WTC11 (cell line): Measurements from ENCODE around the gene SNRNP200. TPM values are rescaled to one million over a fixed set of nuclear protein-coding genes. Genes with fewer than 3 reads are reported as not detected.

Source experiments
- ATAC-seq: fragments of 200-7000 bp; cut with Tn5 transposase; 2 replicates; pipeline ENCODE4 v1.10.0; 2021; ENCODE audit warnings: mild to moderate bottlenecking, moderate library complexity
- CTCF ChIA-PET: fragments of 300-600 bp; sonication (Branson Sonifier 250); formaldehyde crosslinking; loops from one replicate; lab custom pipeline; 2021; ENCODE audit warnings: antibody characterized with exemption; lab: Charles Lee
- POLR2A ChIA-PET: fragments of 350-600 bp; sonication (Branson Sonifier 250); formaldehyde crosslinking; loops from one replicate; lab custom pipeline; 2021; ENCODE audit warnings: antibody characterized with exemption; lab: Charles Lee
- DNase-seq: peaks from one replicate; pipeline ENCODE4 v3.0.0; 2021; ENCODE audit warnings: low spot score
- H3K27ac Mint-ChIP-seq: 2 replicates; pipeline ENCODE4 v1.8.0; 2021; ENCODE audit warnings: mixed read lengths
- H3K27me3 Mint-ChIP-seq: 2 replicates; pipeline ENCODE4 v1.8.0; 2021; ENCODE audit warnings: low read depth, mild to moderate bottlenecking, moderate library complexity, mixed read lengths
- H3K36me3 Mint-ChIP-seq: 2 replicates; pipeline ENCODE4 v1.8.0; 2021; ENCODE audit warnings: mixed read lengths
- H3K4me1 Mint-ChIP-seq: 2 replicates; pipeline ENCODE4 v1.8.0; 2022; ENCODE audit warnings: mixed read lengths
- H3K4me3 Mint-ChIP-seq: 2 replicates; pipeline ENCODE4 v1.8.0; 2021; ENCODE audit warnings: mild to moderate bottlenecking, moderate library complexity, mixed read lengths
- H3K9me3 Mint-ChIP-seq: 2 replicates; pipeline ENCODE4 v1.8.0; 2021; ENCODE audit warnings: mixed read lengths
- FOXK1 ChIP-seq: sonication (generic); formaldehyde crosslinking; IDR thresholded peaks from 2 replicates; pipeline ENCODE4 v1.8.0; 2022; ENCODE audit warnings: mild to moderate bottlenecking, moderate library complexity, missing genetic modification reagents
- NR3C1 ChIP-seq: sonication (generic); formaldehyde crosslinking; conservative IDR thresholded peaks from 2 replicates; pipeline ENCODE4 v1.8.1; 2023; ENCODE audit warnings: low read depth, mild to moderate bottlenecking, missing genetic modification reagents
- SMAD3 ChIP-seq: sonication (generic); formaldehyde crosslinking; IDR thresholded peaks from 2 replicates; pipeline ENCODE4 v1.8.0; 2022; ENCODE audit warnings: missing genetic modification reagents, mild to moderate bottlenecking, borderline replicate concordance
- ZNF396 ChIP-seq: fragments of 250-450 bp; sonication (Bioruptor Pico); IDR thresholded peaks from 2 replicates; pipeline ENCODE4 v1.8.0; 2021; ENCODE audit warnings: mild to moderate bottlenecking, moderate library complexity, borderline replicate concordance
- total RNA-seq: library from RNA; stranded (reverse); gene quantifications from 3 replicates; pipeline ENCODE4 v1.2.3, GENCODE V29; 2021
- TF ChIP-seq, protein P1 (sequence below): fragments of 250-450 bp; sonication (Bioruptor Pico); IDR thresholded peaks from 2 replicates; pipeline ENCODE4 v1.9.0; 2021; ENCODE audit warnings: mild to moderate bottlenecking, borderline replicate concordance
- TF ChIP-seq, protein P2 (sequence below): sonication (generic); formaldehyde crosslinking; IDR thresholded peaks from 2 replicates; pipeline ENCODE4 v1.8.0; 2023; ENCODE audit warnings: missing genetic modification reagents, mild to moderate bottlenecking, borderline replicate concordance
- TF ChIP-seq, protein P3 (sequence below): sonication (generic); formaldehyde crosslinking; conservative IDR thresholded peaks from 2 replicates; pipeline ENCODE4 v1.8.1; 2023; ENCODE audit warnings: mild to moderate bottlenecking, low read depth, missing genetic modification reagents, moderate library complexity

SNRNP200 gene
- total RNA-seq, 1 experiment from 2014 or later = 226 TPM

DNA sequence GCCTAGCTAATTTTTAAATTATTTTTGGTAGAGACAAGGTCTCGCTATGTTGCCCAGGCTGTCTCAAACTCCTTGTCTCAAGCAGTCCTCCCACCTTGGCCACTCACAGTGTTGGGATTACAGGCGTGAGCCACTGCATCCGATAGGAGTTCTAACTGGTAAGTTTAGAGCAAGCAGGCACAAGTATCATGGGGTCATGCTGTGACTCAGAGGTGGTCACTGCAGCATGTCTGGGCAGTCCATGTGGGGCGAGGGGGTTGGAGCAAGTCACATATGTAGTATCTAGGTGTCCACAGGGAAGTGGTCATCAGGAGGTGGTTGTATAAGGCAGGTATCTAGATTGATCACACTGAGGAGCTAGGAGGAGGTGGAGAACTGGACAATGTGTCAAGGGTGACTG is 74.0 kb downstream of the SNRNP200 start (continued):
- TF ChIP-seq, protein P1, sequence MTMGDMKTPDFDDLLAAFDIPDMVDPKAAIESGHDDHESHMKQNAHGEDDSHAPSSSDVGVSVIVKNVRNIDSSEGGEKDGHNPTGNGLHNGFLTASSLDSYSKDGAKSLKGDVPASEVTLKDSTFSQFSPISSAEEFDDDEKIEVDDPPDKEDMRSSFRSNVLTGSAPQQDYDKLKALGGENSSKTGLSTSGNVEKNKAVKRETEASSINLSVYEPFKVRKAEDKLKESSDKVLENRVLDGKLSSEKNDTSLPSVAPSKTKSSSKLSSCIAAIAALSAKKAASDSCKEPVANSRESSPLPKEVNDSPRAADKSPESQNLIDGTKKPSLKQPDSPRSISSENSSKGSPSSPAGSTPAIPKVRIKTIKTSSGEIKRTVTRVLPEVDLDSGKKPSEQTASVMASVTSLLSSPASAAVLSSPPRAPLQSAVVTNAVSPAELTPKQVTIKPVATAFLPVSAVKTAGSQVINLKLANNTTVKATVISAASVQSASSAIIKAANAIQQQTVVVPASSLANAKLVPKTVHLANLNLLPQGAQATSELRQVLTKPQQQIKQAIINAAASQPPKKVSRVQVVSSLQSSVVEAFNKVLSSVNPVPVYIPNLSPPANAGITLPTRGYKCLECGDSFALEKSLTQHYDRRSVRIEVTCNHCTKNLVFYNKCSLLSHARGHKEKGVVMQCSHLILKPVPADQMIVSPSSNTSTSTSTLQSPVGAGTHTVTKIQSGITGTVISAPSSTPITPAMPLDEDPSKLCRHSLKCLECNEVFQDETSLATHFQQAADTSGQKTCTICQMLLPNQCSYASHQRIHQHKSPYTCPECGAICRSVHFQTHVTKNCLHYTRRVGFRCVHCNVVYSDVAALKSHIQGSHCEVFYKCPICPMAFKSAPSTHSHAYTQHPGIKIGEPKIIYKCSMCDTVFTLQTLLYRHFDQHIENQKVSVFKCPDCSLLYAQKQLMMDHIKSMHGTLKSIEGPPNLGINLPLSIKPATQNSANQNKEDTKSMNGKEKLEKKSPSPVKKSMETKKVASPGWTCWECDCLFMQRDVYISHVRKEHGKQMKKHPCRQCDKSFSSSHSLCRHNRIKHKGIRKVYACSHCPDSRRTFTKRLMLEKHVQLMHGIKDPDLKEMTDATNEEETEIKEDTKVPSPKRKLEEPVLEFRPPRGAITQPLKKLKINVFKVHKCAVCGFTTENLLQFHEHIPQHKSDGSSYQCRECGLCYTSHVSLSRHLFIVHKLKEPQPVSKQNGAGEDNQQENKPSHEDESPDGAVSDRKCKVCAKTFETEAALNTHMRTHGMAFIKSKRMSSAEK (CRISPR knock-in tag) = no peak
- TF ChIP-seq ZNF396 (CRISPR knock-in tag) = no peak
- TF ChIP-seq, protein P2, sequence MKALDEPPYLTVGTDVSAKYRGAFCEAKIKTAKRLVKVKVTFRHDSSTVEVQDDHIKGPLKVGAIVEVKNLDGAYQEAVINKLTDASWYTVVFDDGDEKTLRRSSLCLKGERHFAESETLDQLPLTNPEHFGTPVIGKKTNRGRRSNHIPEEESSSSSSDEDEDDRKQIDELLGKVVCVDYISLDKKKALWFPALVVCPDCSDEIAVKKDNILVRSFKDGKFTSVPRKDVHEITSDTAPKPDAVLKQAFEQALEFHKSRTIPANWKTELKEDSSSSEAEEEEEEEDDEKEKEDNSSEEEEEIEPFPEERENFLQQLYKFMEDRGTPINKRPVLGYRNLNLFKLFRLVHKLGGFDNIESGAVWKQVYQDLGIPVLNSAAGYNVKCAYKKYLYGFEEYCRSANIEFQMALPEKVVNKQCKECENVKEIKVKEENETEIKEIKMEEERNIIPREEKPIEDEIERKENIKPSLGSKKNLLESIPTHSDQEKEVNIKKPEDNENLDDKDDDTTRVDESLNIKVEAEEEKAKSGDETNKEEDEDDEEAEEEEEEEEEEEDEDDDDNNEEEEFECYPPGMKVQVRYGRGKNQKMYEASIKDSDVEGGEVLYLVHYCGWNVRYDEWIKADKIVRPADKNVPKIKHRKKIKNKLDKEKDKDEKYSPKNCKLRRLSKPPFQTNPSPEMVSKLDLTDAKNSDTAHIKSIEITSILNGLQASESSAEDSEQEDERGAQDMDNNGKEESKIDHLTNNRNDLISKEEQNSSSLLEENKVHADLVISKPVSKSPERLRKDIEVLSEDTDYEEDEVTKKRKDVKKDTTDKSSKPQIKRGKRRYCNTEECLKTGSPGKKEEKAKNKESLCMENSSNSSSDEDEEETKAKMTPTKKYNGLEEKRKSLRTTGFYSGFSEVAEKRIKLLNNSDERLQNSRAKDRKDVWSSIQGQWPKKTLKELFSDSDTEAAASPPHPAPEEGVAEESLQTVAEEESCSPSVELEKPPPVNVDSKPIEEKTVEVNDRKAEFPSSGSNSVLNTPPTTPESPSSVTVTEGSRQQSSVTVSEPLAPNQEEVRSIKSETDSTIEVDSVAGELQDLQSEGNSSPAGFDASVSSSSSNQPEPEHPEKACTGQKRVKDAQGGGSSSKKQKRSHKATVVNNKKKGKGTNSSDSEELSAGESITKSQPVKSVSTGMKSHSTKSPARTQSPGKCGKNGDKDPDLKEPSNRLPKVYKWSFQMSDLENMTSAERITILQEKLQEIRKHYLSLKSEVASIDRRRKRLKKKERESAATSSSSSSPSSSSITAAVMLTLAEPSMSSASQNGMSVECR = no peak
- no peak for TF ChIP-seq NR3C1 (CRISPR knock-in tag)

DNA sequence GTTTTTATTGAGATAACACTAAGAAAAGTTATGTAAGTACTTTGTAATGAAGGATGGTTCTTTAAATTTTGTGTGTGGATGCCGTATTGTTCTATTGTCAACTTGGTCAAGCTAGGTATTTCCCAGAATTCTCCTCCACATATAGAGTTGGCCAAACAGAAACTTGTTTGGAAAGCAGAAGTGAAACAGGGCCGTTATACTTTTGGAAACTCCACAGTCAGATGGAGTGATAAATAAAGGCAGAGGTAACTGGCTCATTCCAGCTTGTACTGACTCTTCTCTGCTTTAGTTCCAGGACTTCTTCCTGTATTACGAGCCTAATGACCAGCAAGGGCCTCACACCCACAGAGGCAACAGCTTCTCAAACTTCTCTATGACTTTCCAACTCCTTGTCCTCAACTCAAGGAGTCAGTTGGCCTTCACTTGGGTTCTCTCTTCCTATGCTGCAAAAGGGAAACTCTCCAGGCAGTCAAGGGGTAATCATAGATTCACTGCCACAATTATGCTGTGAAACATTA is 80.3 kb downstream of the SNRNP200 start:
- no peak overlapping the region for H3K27ac Mint-ChIP-seq
- H3K4me3 Mint-ChIP-seq = no peak overlapping the region
- no peak for DNase-seq
- ATAC-seq = no peak
- H3K27me3 Mint-ChIP-seq = no peaks in the 10 kb centered on the region
- POLR2A ChIA-PET = no interaction called here
- no peaks in the 10 kb centered on the region for H3K36me3 Mint-ChIP-seq
- no peaks in the 10 kb centered on the region for H3K9me3 Mint-ChIP-seq
- peaks cover 12% of the 10 kb centered on the region for H3K4me1 Mint-ChIP-seq
- no peak for TF ChIP-seq SMAD3 (CRISPR knock-in tag)
- no peak for TF ChIP-seq FOXK1
- TF ChIP-seq, protein P3, sequence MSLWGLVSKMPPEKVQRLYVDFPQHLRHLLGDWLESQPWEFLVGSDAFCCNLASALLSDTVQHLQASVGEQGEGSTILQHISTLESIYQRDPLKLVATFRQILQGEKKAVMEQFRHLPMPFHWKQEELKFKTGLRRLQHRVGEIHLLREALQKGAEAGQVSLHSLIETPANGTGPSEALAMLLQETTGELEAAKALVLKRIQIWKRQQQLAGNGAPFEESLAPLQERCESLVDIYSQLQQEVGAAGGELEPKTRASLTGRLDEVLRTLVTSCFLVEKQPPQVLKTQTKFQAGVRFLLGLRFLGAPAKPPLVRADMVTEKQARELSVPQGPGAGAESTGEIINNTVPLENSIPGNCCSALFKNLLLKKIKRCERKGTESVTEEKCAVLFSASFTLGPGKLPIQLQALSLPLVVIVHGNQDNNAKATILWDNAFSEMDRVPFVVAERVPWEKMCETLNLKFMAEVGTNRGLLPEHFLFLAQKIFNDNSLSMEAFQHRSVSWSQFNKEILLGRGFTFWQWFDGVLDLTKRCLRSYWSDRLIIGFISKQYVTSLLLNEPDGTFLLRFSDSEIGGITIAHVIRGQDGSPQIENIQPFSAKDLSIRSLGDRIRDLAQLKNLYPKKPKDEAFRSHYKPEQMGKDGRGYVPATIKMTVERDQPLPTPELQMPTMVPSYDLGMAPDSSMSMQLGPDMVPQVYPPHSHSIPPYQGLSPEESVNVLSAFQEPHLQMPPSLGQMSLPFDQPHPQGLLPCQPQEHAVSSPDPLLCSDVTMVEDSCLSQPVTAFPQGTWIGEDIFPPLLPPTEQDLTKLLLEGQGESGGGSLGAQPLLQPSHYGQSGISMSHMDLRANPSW (CRISPR knock-in tag) = no peak
- CTCF ChIA-PET = no interaction called here

Other genes with a start within 250 kb of the SNRNP200 start
- 4.7 to 6.3 TPM (median 5.8 TPM) in 3 replicates for gene ADRA2B, start 189.0 kb downstream of the SNRNP200 start, total RNA-seq
- gene ASTL, start 167.0 kb downstream of the SNRNP200 start, total RNA-seq = 0.69 to 1.4 TPM (median 0.79 TPM) in 3 replicates
- 4.7 to 6.8 TPM (median 5.8 TPM) in 3 replicates for gene DUSP2, start 160.1 kb downstream of the SNRNP200 start, total RNA-seq
- 199 to 217 TPM (median 201 TPM) in 3 replicates for gene STARD7, start 96.7 kb downstream of the SNRNP200 start, total RNA-seq
- gene TMEM127, start 39.5 kb downstream of the SNRNP200 start, total RNA-seq = 22.9 to 25.6 TPM (median 24.7 TPM) in 3 replicates
- 71.9 to 82.8 TPM (median 72.0 TPM) in 3 replicates for gene CIAO1, start 39.3 kb downstream of the SNRNP200 start, total RNA-seq
- 11.7 to 17.3 TPM (median 13.7 TPM) in 3 replicates for gene ITPRIPL1, start 19.8 kb upstream of the SNRNP200 start, total RNA-seq
- 46.7 to 51.9 TPM (median 48.1 TPM) in 3 replicates for gene NCAPH, start 30.2 kb upstream of the SNRNP200 start, total RNA-seq
- not detected in 3 replicates for gene NEURL3, start 199.8 kb upstream of the SNRNP200 start, total RNA-seq
- 8.5 to 13.9 TPM (median 10.1 TPM) in 3 replicates for gene ARID5A, start 231.2 kb upstream of the SNRNP200 start, total RNA-seq